GM19324 (cell line): Measurements from ENCODE around the gene KCNH1.

Experiments
- ATAC-seq: cut with Tn5 transposase; IDR thresholded peaks from one replicate; pipeline ENCODE4 v1.9.1; 2021; ENCODE audit warnings: mild to moderate bottlenecking, moderate library complexity; ENCODE audit not compliant: unreplicated experiment, low FRiP score

The KCNH1 gene

GRCh38 chr1:210932104-210932503 lies 201.8 kb downstream of the KCNH1 start:
- no peak for ATAC-seq

- no peak for ATAC-seq
Measured at GRCh38 chr1:210922666-210923065, 211.3 kb downstream of the KCNH1 start.

GRCh38 chr1:210920716-210921694 lies 212.9 kb downstream of the KCNH1 start:
- ATAC-seq = no peak

GRCh38 chr1:210920258-210920657 lies 213.7 kb downstream of the KCNH1 start:
- no peak for ATAC-seq

- ATAC-seq = no peak
Measured at GRCh38 chr1:210918893-210919292, 215.1 kb downstream of the KCNH1 start.

GRCh38 chr1:210917560-210918169 lies 216.3 kb downstream of the KCNH1 start:
- no peak for ATAC-seq

GRCh38 chr1:210916548-210916947 lies 217.4 kb downstream of the KCNH1 start:
- no peak for ATAC-seq

GRCh38 chr1:210915890-210916507 lies 217.9 kb downstream of the KCNH1 start:
- no peak for ATAC-seq

GRCh38 chr1:210912752-210913151 lies 221.2 kb downstream of the KCNH1 start:
- ATAC-seq = no peak

GRCh38 chr1:210910020-210910575 lies 223.8 kb downstream of the KCNH1 start:
- ATAC-seq = no peak

GRCh38 chr1:210908791-210909190 lies 225.2 kb downstream of the KCNH1 start:
- ATAC-seq = no peak

- no peak for ATAC-seq
Measured at GRCh38 chr1:210908257-210908656, 225.7 kb downstream of the KCNH1 start.

- ATAC-seq = no peak
Measured at GRCh38 chr1:210907251-210907805, 226.6 kb downstream of the KCNH1 start.

GRCh38 chr1:210905944-210906453 lies 227.9 kb downstream of the KCNH1 start:
- no peak for ATAC-seq

GRCh38 chr1:210905365-210905904 lies 228.5 kb downstream of the KCNH1 start:
- no peak for ATAC-seq

- ATAC-seq = no peak
Measured at GRCh38 chr1:210901981-210902770, 231.8 kb downstream of the KCNH1 start.

GRCh38 chr1:210900820-210901219 lies 233.1 kb downstream of the KCNH1 start:
- ATAC-seq = no peak

- no peak for ATAC-seq
Measured at GRCh38 chr1:210900079-210900478, 233.9 kb downstream of the KCNH1 start.

GRCh38 chr1:210899676-210900075 lies 234.3 kb downstream of the KCNH1 start:
- no peak for ATAC-seq
